Ishikawa (cell line): ENCODE data around the gene HELZ.

ENCODE experiments used
- CEBPB ChIP-seq: IDR thresholded peaks from 2 replicates; pipeline ENCODE4 v1.6.1; 2012
- CREB1 ChIP-seq: IDR thresholded peaks from 2 replicates; pipeline ENCODE4 v1.6.1; 2012; ENCODE audit warnings: low read depth
- EGR1 ChIP-seq: IDR thresholded peaks from 2 replicates; pipeline ENCODE4 v1.6.1; 2012
- EP300 ChIP-seq: IDR thresholded peaks from 2 replicates; pipeline ENCODE4 v1.6.1; 2012; ENCODE audit warnings: borderline replicate concordance
- FOXM1 ChIP-seq: IDR thresholded peaks from 2 replicates; pipeline ENCODE4 v1.6.1; 2012; ENCODE audit warnings: low read depth, borderline replicate concordance
- NFIC ChIP-seq: IDR thresholded peaks from 2 replicates; pipeline ENCODE4 v1.6.1; 2012
- RAD21 ChIP-seq: IDR thresholded peaks from 2 replicates; pipeline ENCODE4 v1.6.1; 2012; ENCODE audit warnings: low read depth
- REST ChIP-seq: IDR thresholded peaks from 2 replicates; pipeline ENCODE4 v1.6.1; 2012; ENCODE audit warnings: low read depth, mild to moderate bottlenecking
- TAF1 ChIP-seq: IDR thresholded peaks from 2 replicates; pipeline ENCODE4 v1.6.1; 2012; ENCODE audit warnings: low read depth, mild to moderate bottlenecking
- TCF12 ChIP-seq: IDR thresholded peaks from 2 replicates; pipeline ENCODE4 v1.6.1; 2012; ENCODE audit warnings: low read depth
- TEAD4 ChIP-seq: IDR thresholded peaks from 2 replicates; pipeline ENCODE4 v1.6.1; 2012
- YY1 ChIP-seq: IDR thresholded peaks from 2 replicates; pipeline ENCODE4 v1.6.1; 2012; ENCODE audit warnings: low read depth
- ZBTB7A ChIP-seq: IDR thresholded peaks from 2 replicates; pipeline ENCODE4 v1.6.1; 2012; ENCODE audit warnings: low read depth
- TF ChIP-seq, protein P1 (sequence below): IDR thresholded peaks from 2 replicates; pipeline ENCODE4 v1.6.1; 2012
- TF ChIP-seq, protein P2 (sequence below): IDR thresholded peaks from 2 replicates; pipeline ENCODE4 v1.6.1; 2012

The HELZ gene

GRCh38 chr17:67161573-67161972 lies 83.4 kb downstream of the HELZ start:
- TF ChIP-seq, protein P1, sequence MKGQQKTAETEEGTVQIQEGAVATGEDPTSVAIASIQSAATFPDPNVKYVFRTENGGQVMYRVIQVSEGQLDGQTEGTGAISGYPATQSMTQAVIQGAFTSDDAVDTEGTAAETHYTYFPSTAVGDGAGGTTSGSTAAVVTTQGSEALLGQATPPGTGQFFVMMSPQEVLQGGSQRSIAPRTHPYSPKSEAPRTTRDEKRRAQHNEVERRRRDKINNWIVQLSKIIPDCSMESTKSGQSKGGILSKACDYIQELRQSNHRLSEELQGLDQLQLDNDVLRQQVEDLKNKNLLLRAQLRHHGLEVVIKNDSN = no peak
- TF ChIP-seq CEBPB (no peak), YY1 (no peak), CREB1 (no peak), FOXM1 (no peak), TEAD4 (no peak), REST (no peak), TAF1 (no peak), NFIC (no peak), EGR1 (no peak)

GRCh38 chr17:67160791-67161190 lies 84.2 kb downstream of the HELZ start:
- TF ChIP-seq ZBTB7A (no peak), NFIC (no peak), TAF1 (no peak), CREB1 (no peak), REST (no peak), TEAD4 (no peak), EP300 (no peak), TCF12 (no peak), FOXM1 (no peak), RAD21 (no peak), EGR1 (no peak), YY1 (no peak), CEBPB (no peak)
- TF ChIP-seq, protein P1 = no peak
- TF ChIP-seq, protein P2, sequence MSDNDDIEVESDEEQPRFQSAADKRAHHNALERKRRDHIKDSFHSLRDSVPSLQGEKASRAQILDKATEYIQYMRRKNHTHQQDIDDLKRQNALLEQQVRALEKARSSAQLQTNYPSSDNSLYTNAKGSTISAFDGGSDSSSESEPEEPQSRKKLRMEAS = no peak

- TF ChIP-seq NFIC = no peak
- peak; percentile 45; the same call in 1 of the 2 replicates for TF ChIP-seq RAD21
- TF ChIP-seq EP300 = no peak
- TF ChIP-seq CREB1 = no peak
- no peak for TF ChIP-seq YY1
- TF ChIP-seq TAF1 = no peak
These were observed 87.0 kb downstream of the HELZ start for GRCh38 chr17:67157732-67158639.

DNA sequence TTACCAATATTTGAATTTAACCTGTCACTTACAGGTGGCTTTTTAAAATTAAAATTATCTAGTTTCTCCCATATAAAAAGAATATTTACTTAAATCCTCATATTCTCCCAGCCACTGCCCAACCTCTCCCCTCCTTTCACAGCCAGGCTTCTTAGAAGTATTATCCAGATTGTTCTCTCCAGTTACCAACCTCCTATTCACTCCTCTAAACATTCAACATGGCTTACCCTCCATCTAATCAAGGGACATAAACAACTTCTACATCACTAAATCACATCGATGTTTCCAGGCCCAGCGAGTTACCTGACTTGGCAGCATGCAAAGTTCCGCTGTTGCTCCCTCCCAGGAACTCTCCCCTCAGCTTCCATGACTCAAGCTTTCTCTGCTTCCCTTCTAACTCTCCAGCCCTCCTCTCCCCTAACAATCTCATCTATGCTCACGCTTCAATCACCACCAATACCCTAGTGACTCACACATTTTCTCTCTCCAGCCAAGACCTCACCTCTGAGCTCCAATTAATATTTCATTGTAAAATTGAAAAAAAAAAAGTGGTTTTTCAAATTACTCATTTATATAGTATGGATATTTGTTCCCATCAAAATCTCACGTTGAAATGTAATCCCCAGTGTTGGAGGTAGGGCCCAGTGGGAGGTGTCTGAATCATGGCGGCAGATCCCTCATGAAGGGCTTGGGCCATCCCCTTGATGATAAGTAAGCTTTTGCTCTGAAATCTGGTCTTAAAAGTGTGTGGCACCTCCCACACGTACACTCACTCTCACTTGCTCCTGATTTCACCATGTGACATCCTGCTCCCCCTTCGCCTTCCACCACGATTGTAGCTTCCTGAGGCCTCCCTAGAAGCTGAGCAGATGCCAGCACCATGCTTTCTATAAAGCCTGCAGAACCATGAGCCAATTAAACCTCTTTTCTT lies 88.5 kb downstream of the HELZ start:
- TF ChIP-seq EGR1 = no peak
- TF ChIP-seq, protein P1 = peak; percentile 55; the same call in 1 of the 2 replicates
- TF ChIP-seq ZBTB7A = no peak
- no peak for TF ChIP-seq EP300
- TF ChIP-seq YY1 = no peak
- TF ChIP-seq NFIC = peak; percentile 31; the same call in 1 of the 2 replicates
- no peak for TF ChIP-seq TEAD4
- TF ChIP-seq FOXM1 = no peak

GRCh38 chr17:67152824-67153223 lies 92.2 kb downstream of the HELZ start:
- TF ChIP-seq, protein P1 = no peak
- TF ChIP-seq CEBPB = no peak
- no peak for TF ChIP-seq YY1
- TF ChIP-seq ZBTB7A = no peak
- no peak for TF ChIP-seq RAD21
- TF ChIP-seq, protein P2 = no peak
- no peak for TF ChIP-seq TAF1
- TF ChIP-seq TEAD4 = no peak
- TF ChIP-seq TCF12 = no peak
- TF ChIP-seq NFIC = no peak
- no peak for TF ChIP-seq FOXM1
- no peak for TF ChIP-seq CREB1
- TF ChIP-seq EGR1 = no peak
- TF ChIP-seq EP300 = no peak
- TF ChIP-seq REST = no peak
